SKM-1 treated with dmso at 0.1 percent for 144 hours (cell line): Measurements from ENCODE around the gene CMSS1.
"Not testable (repeated sequence)": the region's sequence is repeated elsewhere in the genome, so short reads cannot be mapped to it uniquely, and the experiment has no call there.

Experiments used
- DNase-seq: peaks from one replicate; lab custom pipeline; 2025; ENCODE audit not compliant: unreplicated experiment; lab: John Stamatoyannopoulos, UW

Gene CMSS1

DNA sequence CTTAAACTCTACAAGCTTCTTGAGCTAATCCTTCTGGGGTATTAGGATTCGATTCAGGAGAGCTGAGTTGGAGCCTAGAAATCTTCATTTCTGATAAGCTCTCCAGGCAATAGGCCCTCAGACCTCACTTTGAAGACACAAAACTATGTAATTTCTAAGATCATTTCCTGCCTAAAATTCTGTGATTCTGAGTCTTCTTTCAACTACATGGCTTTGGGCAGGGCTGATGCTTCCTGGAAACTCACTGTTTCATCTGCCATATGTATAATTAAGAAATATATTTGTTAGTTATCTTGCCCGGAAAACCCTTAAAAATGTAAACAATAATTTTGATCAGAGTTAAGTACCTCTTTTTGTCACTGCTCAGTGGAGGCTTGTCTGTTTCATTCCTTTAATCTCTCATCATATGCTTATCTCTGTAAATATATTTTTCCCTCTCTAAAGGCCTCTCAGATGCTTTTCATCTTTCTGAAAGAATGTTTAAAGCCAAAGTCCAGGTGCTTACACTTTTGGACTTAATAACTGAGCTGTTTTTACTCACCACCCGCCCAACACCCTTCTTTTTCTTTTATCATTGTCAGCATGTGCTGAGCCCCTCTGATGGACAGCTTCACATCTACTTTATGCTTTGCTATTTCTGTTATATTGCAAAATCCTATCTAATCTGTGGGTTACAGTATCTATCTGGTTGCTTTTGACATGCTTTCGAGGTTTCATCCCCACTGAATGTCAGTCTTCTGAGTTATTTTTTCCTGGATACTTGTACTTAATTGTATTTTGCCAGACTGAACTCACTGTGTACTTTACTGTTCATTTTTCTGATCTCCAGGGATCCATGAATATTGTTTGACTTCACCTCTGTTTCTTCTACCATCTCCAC is 258.4 kb downstream of the CMSS1 start:
- no peak for DNase-seq

DNA sequence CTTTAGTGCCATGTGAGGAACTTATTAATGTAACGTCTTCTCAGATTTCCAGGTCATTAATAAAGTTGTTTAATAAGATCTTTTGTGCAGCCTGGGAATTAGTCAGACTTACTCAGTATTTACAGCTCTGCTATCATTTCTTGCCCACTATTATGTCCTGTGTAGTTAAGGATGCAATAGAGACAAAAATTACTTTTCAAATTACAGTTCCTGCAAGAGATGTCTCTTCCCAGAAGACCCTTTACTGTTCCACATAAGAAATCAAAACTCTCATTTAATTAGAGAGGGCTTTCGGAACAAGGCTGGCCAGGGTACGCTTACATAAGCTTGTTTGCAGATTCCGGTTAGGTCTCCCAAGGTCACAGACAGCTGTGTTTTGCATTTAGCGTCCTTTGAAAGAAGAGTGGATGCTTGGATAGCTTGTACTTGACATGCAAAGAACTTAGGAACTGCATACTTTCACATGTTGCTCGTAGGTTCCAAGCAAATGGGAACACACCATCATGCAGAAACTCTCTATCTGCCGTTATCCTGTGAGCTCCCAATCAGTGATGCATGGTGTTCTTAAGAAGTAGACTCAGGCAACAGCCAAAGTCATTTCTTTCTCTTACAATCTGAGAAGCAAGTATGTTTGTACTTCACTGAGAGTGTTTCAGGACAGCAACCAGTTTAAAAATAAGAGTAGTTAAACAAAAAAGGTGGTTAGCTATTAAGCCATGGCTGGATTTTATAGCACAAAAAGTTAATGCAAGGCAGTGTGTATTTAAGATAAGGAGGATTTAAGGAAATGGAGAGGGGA is 259.3 kb downstream of the CMSS1 start:
- DNase-seq, result no peak

DNA sequence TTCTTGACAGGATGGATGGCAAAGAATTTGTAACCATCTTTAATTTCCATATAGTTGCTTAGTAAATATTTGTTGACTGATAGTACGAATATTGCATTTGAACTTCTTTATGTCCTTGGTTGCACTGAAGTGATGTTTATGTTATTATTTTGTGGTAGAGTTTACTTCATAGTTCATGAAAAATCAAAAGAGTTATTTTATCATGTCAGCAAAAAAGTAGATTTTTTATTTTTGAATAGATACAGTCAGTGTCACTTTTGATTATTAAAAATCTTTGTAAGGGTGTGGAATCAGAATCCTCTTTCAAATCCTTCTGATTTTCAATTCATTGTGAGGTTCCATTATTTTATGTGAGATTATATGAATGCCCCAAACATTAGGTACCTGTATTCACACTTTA is 261.7 kb downstream of the CMSS1 start:
- no peak for DNase-seq

DNA sequence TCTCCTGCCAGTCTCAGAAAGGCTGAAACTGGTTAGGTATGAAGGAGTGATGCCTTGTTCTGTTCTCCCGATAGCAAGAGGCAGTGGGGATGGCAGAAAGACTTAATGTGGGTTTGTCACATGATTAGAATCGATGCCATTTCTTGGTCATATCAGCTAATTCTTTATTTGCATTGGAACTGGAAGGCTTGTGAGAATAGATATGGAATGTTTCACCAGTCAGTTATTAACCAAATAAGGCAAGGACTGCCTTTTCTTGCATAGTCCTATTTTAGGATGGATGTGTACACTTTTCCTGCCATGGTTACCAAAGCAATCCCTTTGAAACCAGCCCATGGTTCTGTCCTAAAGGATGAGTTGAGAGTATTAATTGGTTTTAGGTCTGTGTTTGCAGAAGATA is 262.9 kb downstream of the CMSS1 start:
- no peak for DNase-seq

GRCh38 chr3:100081311-100081710 is 263.6 kb downstream of the CMSS1 start:
- no peak for DNase-seq

DNA sequence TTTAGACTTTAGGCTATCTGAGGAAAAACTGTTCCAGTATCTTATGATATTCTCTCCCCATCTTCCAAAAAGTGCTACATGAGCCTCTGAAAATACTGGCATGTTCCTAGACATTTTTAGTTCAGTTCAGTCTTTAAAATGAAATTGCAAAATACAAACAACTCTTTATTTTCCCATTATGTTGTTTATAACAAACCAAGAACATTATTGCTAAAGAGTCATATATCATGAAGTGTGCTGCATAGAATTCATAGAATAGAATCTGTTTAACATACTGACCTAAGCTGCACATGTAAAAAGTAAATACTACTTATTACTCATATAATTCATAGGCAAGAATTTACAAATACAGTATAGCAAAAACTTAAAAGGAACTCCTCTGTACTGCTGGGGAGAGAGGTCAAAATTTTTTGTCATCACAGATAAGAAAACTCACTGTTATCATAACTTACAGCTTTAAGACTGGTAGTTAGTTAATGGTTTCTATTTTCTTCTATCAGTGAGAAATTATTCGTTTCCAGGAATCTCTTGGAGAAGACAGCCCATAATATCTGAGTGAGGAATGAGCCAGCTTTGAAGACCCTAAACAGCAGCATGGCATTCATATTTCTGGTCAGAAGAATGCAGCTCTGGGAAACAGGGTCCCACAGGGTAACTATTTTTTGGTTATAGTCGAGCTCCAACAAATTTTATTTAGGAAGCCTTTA is 264.5 kb downstream of the CMSS1 start:
- no peak for DNase-seq

DNA sequence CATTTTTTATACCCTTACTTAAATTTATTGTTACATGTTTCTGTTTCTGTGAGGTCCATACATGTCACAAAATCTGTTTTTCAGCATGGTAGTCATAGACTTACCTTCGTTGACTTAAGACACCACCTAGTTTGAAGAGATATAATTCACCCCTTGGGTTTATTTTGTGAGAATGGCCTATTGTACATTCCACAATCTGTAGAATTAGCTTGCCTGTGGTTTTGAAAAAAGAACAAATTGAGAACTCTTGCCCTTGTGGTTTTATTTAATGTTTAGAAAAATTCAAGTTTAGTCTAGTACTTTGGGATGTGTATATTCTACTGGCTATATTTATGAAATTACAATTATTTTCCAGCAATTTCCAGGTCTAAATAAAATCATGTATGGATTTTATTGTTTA is 265.1 kb downstream of the CMSS1 start:
- DNase-seq, result no peak

DNA sequence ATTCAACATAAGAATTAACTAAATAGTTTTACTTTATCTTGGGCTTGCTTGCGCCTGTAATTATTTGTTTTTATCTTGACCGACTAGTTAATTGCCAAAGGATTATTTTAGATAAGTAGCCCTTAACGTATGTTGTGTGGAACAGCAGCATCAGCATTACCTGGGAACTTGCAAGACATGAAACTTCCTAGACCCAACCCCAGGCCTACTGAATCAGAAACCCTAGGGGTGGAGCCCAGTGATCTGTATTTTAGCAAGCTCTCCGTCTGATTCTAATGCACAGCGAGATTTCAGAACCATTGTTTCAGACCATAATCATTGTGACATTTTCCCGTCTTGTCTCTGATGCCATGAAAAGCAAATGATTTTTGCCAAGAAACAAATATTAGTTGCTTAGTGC is 265.5 kb downstream of the CMSS1 start:
- no peak for DNase-seq

DNA sequence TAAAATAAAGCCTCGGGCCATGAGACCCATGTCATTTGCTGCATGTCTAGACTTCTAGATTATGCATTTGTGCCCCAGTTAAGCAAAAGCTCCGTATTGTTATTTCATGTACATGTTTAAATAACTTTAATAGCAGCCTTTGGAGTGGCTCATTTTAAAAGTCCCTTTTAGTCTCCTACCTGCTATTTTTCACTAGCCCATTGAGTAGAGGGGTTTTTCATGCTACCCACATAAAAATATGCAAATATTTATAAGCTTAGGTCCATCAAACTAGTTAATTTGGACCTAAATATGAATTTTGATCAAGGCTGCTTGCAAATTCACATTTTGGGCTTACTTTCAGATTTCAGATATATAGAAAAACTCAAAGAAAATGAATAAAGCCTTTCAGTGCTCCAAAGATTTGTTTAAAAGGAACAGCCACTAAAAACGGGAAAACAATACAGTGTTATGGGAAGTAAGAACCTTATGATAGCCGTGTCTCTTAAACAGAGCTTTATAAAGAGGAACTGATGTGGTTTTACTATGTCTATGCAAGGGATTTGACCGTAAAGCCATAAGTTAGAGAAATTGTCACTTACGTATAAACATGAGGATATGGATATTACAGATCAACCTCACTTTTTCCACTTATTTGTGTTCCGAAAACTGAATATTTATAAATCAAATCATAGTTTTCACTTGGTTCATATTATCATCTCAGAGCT is 266.6 kb downstream of the CMSS1 start:
- peak; percentile 68 for DNase-seq

GRCh38 chr3:100086401-100086800 is 268.7 kb downstream of the CMSS1 start:
- no peak for DNase-seq

- no peak for DNase-seq
Measured at GRCh38 chr3:100087198-100087597, 269.5 kb downstream of the CMSS1 start.

DNA sequence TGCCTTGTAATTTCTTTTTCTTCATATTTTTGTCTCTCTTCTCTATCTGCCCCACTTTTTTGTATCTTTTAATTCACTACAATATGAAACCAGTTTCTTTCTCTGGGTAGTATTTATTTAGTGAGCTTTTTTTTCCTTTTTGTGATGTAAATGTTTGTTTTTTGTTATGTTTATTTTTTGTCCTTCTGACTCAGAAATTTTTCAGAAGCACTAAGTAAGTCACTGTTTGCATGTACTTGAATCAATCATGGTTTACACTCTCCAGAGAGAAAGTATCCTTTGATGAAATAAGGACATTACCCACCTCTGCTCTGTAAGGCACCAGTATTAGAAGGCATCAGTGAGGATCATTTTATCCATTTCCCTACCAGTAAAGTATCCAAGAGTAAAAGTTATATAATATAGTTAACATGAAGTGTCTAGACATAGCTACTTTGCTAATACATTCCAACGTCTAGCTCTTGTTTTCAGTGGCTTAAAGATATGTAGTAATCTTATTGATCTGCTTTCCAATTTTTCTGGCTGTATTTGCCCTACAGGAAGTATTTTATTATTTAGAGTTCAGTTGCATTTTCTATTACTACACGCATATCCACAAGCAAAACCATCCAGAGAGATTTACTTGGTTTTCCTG is 271.2 kb downstream of the CMSS1 start:
- DNase-seq, result no peak

DNA sequence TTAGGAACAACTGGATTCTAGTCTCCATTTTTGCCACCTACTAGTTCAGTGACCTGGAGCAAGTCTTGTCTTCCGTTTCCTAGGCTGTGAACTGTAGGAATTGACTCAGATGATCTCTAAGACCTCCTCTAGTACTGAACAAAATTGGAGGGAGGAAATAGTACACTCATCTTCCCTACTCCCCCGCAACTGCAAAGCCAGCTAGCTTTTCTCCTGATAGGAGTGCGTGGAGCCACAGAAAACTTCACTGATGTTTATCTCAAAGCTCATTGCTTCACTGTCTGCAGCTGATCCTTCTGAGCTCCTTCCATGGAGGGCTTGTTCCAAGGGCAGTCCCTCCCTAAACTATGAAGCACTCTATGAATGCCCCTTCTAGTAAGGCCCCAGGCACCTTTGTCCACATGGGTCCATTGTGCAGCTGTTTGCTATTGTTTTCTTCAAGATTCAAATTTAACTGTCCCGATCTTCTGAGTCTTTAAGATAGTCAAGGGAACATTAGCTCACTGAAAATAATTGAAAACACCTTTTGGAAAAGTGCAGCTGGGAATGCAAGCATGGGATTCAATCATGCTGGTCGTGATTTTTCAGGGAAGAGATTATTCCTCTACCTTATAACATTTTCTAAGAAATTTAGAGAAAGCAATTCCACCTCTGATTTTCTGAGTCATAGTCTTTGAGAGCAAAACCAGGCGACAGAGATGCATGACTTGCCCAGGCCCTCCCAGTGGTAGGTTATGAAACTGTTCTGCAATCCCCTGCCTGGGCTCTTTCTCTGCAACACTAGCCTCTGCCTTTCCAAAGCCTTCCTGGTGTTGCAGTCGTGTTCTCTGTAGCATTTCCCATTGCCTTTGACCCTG is 272.4 kb downstream of the CMSS1 start:
- DNase-seq, result peak; percentile 68

- DNase-seq, result no peak
Measured at GRCh38 chr3:100090669-100091005, 273.0 kb downstream of the CMSS1 start.

DNA sequence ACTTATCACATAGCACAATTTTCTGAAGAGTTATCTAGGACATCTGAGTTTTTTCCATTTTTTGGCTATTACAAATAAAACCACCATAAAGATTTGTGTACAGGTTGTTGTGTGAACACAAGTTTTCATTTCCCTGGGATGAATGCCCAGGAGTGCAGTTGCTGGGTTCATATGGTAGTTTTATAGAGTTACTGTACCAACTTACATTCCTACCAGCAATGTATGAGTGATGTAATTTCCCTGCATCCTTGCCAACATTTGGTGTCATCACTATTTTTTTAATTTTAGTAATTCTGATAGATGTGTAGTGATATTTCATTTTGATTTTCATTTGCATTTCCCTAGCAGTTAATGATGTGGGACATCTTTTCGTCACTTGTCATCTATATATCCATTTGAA is 276.2 kb downstream of the CMSS1 start:
- no peak for DNase-seq

DNA sequence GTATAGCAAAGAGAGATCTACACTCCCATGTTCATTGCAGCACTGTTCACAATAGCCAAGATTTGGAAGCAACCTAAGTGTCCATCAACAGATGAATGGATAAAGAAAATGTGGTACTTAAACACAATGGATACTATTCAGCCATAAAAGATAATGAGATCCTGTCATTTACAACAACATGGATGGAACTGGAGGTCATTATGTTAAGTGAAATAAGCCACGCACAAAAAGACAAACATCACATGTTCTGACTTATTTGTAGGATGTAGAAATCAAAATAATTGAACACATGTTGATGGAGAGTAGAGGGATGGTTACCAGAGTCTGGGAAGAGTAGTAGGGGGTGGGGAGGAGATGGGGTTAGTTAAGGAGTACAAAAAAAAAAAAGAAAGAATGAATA is 278.6 kb downstream of the CMSS1 start:
- not testable (repeated sequence) for DNase-seq

DNA sequence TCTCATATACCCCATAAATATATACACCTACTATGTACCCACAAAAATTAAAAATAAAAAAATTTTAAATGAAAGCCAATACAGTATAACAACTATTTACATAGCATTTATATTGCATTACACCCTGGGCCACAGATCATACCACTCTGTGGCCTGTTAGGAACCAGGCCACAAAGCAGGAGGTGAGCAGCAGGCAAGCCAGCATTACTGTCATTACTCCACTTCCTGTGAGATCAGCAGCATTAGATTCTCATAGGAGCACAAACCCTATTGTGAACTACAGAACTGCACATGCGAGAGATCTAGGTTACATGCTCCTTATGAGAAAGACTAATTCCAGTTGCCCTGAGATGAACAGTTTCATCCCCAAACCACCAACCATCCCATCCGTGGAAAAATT is 279.2 kb downstream of the CMSS1 start:
- no peak for DNase-seq

- DNase-seq, result no peak
Measured at GRCh38 chr3:100097919-100098783, 280.5 kb downstream of the CMSS1 start.

GRCh38 chr3:100098784-100099070 is 281.1 kb downstream of the CMSS1 start:
- no peak for DNase-seq
